AG04449 (cell line): Measurements from ENCODE around the gene TLNRD1.

ENCODE experiments used
- CTCF ChIA-PET: fragments of 350-600 bp; formaldehyde crosslinking; extraction: SDS; loops from one replicate; lab custom pipeline; 2021; ENCODE audit warnings: antibody characterized with exemption; lab: Yijun Ruan, JAX
- POLR2A ChIA-PET: fragments of 400-600, 350-600 bp; formaldehyde crosslinking; extraction: SDS; loops from one replicate; lab custom pipeline; 2020; ENCODE audit warnings: antibody characterized with exemption, inconsistent platforms; lab: Yijun Ruan, JAX
- DNase-seq: peaks from one replicate; pipeline ENCODE4 v3.0.0-alpha.2; 2010; ENCODE audit warnings: low read depth, low spot score
- H3K4me3 ChIP-seq: 2 replicates; pipeline ENCODE4 v1.5.1; 2011; ENCODE audit warnings: low read depth, mild to moderate bottlenecking, control low read depth, low read length
- CTCF ChIP-seq: IDR thresholded peaks from one replicate; pipeline ENCODE4 v1.5.1; 2011; ENCODE audit warnings: mild to moderate bottlenecking, moderate library complexity, low read length, control low read depth, inconsistent platforms; ENCODE audit not compliant: insufficient read depth; ENCODE audit errors: missing control alignments

Gene TLNRD1

GRCh38 chr15:81002009-81002330 lies 1.2 kb downstream of the TLNRD1 start:
- CTCF ChIA-PET: interaction anchor here (0.8 to 7.0 kb wide), 6 partner anchors 11 to 546 kb away, joined by 3 to 36 read pairs (median 4); no protein-coding TSS in a partner anchor
- DNase-seq: no peak
- POLR2A ChIA-PET: interaction anchor here (1.2 kb wide), 1 partner anchor 18 kb away, joined by 4 read pairs; no protein-coding TSS in a partner anchor
- peak overlapping the region; percentile 83 for H3K4me3 ChIP-seq
- no peak for TF ChIP-seq CTCF

GRCh38 chr15:81002331-81003096 lies 1.8 kb downstream of the TLNRD1 start:
- POLR2A ChIA-PET: interaction anchor here (1.2 kb wide), 1 partner anchor 18 kb away, joined by 4 read pairs; no protein-coding TSS in a partner anchor
- H3K4me3 ChIP-seq: peak overlapping the region; percentile 83
- no peak for TF ChIP-seq CTCF
- no peak for DNase-seq
- CTCF ChIA-PET: interaction anchor here (0.5 to 7.0 kb wide), 4 partner anchors 10 to 264 kb away, joined by 3 to 36 read pairs (median 4); no protein-coding TSS in a partner anchor

- ChIA-PET CTCF (interaction anchor here (1.0 to 7.0 kb wide), 3 partner anchors 9 to 264 kb away, joined by 3 to 36 read pairs (median 4); no protein-coding TSS in a partner anchor), POLR2A (no interaction called here)
- peak overlapping the region; percentile 83 for H3K4me3 ChIP-seq
- no peak for TF ChIP-seq CTCF
- no peak for DNase-seq
Observed at GRCh38 chr15:81003097-81003350, 2.3 kb downstream of the TLNRD1 start.

- DNase-seq: no peak
Observed at GRCh38 chr15:81006124-81006523, 5.4 kb downstream of the TLNRD1 start.

GRCh38 chr15:81007428-81008064 lies 6.8 kb downstream of the TLNRD1 start:
- TF ChIP-seq CTCF: no peak
- ChIA-PET POLR2A (interaction anchor here (1.2 kb wide), 1 partner anchor 25 kb away, joined by 4 read pairs; no protein-coding TSS in a partner anchor), CTCF (interaction anchor here (1.1 to 4.2 kb wide), 4 partner anchors 11 to 259 kb away, joined by 3 to 16 read pairs (median 4); no protein-coding TSS in a partner anchor)
- no peak for DNase-seq
- H3K4me3 ChIP-seq: no peak overlapping the region

More at GRCh38 chr15:81006124-81006523, 5.4 kb downstream of the TLNRD1 start:
- TF ChIP-seq CTCF: no peak
- ChIA-PET POLR2A (no interaction called here), CTCF (no interaction called here)
- H3K4me3 ChIP-seq: no peak overlapping the region

GRCh38 chr15:81008312-81008711 lies 7.6 kb downstream of the TLNRD1 start:
- ChIA-PET POLR2A (no interaction called here), CTCF (interaction anchor here (1.1 to 4.2 kb wide), 5 partner anchors 10 to 258 kb away, joined by 3 to 16 read pairs (median 4); no protein-coding TSS in a partner anchor)
- no peak overlapping the region for H3K4me3 ChIP-seq
- DNase-seq: no peak
- no peak for TF ChIP-seq CTCF
